ENCODE measurements around the gene SYNDIG1. TPM values are rescaled to one million over a fixed set of nuclear protein-coding genes. Genes with fewer than 3 reads are reported as not detected.

SYNDIG1 gene
- total RNA-seq, 1 experiment from 2014 or later, result 5.4 TPM

DNA sequence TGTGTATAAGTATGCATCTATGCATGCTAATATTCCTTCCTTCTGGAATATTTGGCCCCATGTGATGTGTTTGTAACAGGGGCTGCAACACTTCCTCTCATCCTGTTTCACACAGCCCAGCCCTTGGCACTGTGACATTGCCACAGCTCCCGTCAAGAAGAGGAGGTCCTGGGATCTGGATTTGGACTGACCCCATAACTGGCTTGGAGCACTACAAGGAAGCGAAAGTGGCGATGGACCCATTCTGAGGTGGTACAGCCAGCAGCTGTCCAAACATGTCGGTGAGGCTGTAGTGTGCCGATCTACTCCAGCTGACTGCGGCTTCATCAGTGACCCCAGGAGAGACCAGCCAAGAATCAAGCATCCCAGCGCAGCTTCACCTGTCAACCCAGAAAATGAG, 18.2 kb downstream of the SYNDIG1 start:
- Histone ChIP-seq H4K20me1 (ENCODE audit: control insufficient read depth, insufficient read depth, insufficient read length) (no peaks in the 10 kb centered on the region), H3K4me1 (ENCODE audit: insufficient read depth, low read length) (peaks cover 8% of the 10 kb centered on the region), H2AFZ (ENCODE audit: low read length) (no peak overlapping the region), H2BK15ac (ENCODE audit: low read depth, low read length) (no peak overlapping the region), H3K27ac (ENCODE audit: insufficient read length, low read depth, low read length) (no peak overlapping the region), H3K79me2 (ENCODE audit: insufficient read depth, low read length) (no peaks in the 10 kb centered on the region), H3K9ac (ENCODE audit: extremely low read depth, insufficient read length, low read length) (no peak overlapping the region), H2BK20ac (ENCODE audit: low read depth, low read length, poor library complexity, severe bottlenecking) (no peak overlapping the region), H3K23ac (ENCODE audit: insufficient read length, low read depth, low read length) (no peak overlapping the region), H4K91ac (ENCODE audit: insufficient read length, low read depth, low read length) (no peak overlapping the region), H4K8ac (replicated peaks; ENCODE audit: insufficient read length, low read depth, low read length) (no peak overlapping the region), H2BK12ac (ENCODE audit: insufficient read length, low read depth, low read length) (no peak overlapping the region), H3K23me2 (ENCODE audit: insufficient read length, low read depth, low read length, poor library complexity, severe bottlenecking) (no peaks in the 10 kb centered on the region), H3T11ph (ENCODE audit: low read length) (no peak overlapping the region), H2AK5ac (ENCODE audit: insufficient read length, low read length) (no peak overlapping the region), H3K56ac (ENCODE audit: insufficient read length, low read depth, low read length) (no peak overlapping the region), H4K5ac (ENCODE audit: insufficient read length, low read depth, low read length) (no peak overlapping the region), H3K27me3 (ENCODE audit: insufficient read depth, low read length) (no peaks in the 10 kb centered on the region), H2BK5ac (ENCODE audit: insufficient read length, low read length) (no peak overlapping the region), H3K4me2 (ENCODE audit: insufficient read depth, insufficient read length, low read length) (no peak overlapping the region), H3K14ac (ENCODE audit: insufficient read depth, low read length) (no peak overlapping the region), H2BK120ac (ENCODE audit: low read depth, low read length, poor library complexity, severe bottlenecking) (no peak overlapping the region), H3K79me1 (ENCODE audit: insufficient read depth, low read depth, low read length, poor library complexity, severe bottlenecking) (no peaks in the 10 kb centered on the region), H3K4ac (ENCODE audit: low read depth, low read length) (no peak overlapping the region), H3K18ac (ENCODE audit: insufficient read length, low read depth, low read length) (no peak overlapping the region), H3K9me3 (ENCODE audit: control insufficient read depth, low read depth, low read length) (no peaks in the 10 kb centered on the region)
- Mint-ChIP-seq H3K9me3 (no peaks in the 10 kb centered on the region), H3K27me3 (ENCODE audit: low read depth) (peaks cover 1% of the 10 kb centered on the region; the same call in 1 of the 2 replicates), H3K4me3 (no peak overlapping the region), H3K27ac (no peak overlapping the region), H3K36me3 (ENCODE audit: insufficient read depth in 1 of 3, low read depth in 3 of 3) (peaks cover 1 to 20% (median 20%) of the 10 kb centered on the region in 3 experiments), H3K4me1 (peaks cover 26 to 53% of the 10 kb centered on the region in 2 experiments)
- peak; percentile 12 for DNase-seq
- TF ChIP-seq, protein P1, sequence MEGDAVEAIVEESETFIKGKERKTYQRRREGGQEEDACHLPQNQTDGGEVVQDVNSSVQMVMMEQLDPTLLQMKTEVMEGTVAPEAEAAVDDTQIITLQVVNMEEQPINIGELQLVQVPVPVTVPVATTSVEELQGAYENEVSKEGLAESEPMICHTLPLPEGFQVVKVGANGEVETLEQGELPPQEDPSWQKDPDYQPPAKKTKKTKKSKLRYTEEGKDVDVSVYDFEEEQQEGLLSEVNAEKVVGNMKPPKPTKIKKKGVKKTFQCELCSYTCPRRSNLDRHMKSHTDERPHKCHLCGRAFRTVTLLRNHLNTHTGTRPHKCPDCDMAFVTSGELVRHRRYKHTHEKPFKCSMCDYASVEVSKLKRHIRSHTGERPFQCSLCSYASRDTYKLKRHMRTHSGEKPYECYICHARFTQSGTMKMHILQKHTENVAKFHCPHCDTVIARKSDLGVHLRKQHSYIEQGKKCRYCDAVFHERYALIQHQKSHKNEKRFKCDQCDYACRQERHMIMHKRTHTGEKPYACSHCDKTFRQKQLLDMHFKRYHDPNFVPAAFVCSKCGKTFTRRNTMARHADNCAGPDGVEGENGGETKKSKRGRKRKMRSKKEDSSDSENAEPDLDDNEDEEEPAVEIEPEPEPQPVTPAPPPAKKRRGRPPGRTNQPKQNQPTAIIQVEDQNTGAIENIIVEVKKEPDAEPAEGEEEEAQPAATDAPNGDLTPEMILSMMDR (conservative IDR thresholded peaks at IDR 0.05), result no peak
- WGBS (ENCODE audit: extremely low coverage, insufficient read length, low lambda C conversion rate), result no CpG with 5 or more reads among the region's 7 CpGs
